ENCODE data around the gene GATB. TPM values are rescaled to one million over a fixed set of nuclear protein-coding genes. Genes with fewer than 3 reads are reported as not detected.

Gene GATB
- total RNA-seq, 1 donor: 15.5 TPM

DNA sequence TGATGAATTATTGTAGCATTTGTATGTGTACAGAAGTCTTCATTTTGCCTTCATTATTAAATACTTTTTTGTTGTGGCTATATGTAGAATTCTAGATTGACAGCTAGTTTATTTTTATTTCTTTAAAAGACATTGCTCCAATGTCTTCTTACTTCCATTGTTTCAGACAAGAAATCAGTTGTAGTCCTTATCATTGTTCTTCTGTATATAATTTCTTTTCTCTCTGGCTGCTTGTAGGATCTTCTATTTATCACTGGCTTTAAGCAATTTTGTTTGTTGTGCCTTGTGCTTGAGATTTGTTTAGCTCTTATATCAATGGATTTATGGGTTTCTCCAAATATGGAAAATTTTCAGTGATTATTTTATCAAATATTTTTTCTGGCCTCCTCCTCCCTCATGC, 13.5 kb upstream of the GATB start:
- DNase-seq (ENCODE audit: low read depth): no peak
- no peak overlapping the region for H3K4me3 ChIP-seq (ENCODE audit: low read depth, low read length)
- TF ChIP-seq, protein P1, sequence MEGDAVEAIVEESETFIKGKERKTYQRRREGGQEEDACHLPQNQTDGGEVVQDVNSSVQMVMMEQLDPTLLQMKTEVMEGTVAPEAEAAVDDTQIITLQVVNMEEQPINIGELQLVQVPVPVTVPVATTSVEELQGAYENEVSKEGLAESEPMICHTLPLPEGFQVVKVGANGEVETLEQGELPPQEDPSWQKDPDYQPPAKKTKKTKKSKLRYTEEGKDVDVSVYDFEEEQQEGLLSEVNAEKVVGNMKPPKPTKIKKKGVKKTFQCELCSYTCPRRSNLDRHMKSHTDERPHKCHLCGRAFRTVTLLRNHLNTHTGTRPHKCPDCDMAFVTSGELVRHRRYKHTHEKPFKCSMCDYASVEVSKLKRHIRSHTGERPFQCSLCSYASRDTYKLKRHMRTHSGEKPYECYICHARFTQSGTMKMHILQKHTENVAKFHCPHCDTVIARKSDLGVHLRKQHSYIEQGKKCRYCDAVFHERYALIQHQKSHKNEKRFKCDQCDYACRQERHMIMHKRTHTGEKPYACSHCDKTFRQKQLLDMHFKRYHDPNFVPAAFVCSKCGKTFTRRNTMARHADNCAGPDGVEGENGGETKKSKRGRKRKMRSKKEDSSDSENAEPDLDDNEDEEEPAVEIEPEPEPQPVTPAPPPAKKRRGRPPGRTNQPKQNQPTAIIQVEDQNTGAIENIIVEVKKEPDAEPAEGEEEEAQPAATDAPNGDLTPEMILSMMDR (IDR thresholded peaks at IDR 0.05; ENCODE audit: insufficient read depth, low read depth, low read length): no peak

DNA sequence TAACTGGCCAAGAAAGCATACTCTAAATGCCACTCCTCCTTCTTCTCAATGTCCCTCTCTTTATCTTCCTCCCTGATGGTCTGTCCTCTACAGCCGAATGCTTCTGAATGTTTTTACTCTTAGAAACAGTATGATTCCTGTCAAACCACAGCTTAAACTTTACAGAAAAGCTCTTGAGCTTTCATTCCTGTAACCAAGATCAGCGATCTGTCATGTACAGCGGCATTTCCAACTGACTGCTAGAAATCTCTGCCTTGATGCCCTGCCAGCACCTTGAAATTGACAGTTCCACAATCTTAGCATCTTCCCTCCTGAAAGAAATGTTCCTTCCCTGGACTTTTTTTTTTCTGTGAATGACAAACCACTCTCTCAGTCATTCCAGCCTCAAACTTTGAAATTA, 11.5 kb upstream of the GATB start:
- no peak for DNase-seq (ENCODE audit: low read depth)
- TF ChIP-seq, protein P1 (IDR thresholded peaks at IDR 0.05; ENCODE audit: insufficient read depth, low read depth, low read length): no peak
- no peak overlapping the region for H3K4me3 ChIP-seq (ENCODE audit: low read depth, low read length)

DNA sequence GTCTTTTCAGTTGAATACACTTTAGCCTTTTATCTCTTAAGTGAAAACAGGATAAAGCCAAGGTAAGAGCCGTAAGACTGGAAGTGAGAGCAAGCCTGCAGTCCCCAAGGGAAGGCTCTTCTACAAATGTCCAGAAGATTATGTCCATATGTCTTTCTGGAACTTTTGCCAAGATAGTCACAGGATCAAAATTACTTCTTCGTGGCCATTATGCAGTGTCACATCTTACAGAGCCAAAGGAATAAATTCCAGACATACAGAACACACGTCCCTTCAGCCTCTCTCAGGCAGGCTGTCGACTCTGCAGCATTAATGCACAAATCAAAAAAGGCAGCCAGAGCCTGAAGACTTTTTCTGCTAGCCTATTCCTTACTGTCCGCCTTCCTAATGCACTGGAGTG, 10.9 kb upstream of the GATB start:
- TF ChIP-seq, protein P1 (IDR thresholded peaks at IDR 0.05; ENCODE audit: insufficient read depth, low read depth, low read length): no peak
- no peak for DNase-seq (ENCODE audit: low read depth)
- H3K4me3 ChIP-seq (ENCODE audit: low read depth, low read length): no peak overlapping the region

DNA sequence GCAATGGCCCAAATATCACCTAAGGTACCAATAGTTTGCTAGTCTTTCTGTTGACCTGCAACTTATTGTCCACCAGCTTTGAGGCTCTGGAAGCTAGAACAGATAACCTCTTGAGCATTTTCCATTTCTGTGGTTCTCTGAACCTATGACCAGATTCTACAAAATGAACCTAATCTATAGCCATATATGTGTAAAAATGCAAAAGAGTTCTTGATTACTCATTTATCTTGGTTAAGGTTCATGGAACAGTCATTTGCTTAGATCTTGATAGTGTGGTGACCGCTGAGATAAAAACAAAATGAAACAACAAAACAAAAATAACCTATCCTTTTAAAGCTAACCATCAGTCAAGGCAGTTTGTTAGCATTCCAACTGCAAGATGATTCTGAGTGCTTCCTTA, 9.3 kb upstream of the GATB start:
- H3K4me3 ChIP-seq (ENCODE audit: low read depth, low read length): no peak overlapping the region
- TF ChIP-seq, protein P1 (IDR thresholded peaks at IDR 0.05; ENCODE audit: insufficient read depth, low read depth, low read length): no peak
- DNase-seq (ENCODE audit: low read depth): no peak

DNA sequence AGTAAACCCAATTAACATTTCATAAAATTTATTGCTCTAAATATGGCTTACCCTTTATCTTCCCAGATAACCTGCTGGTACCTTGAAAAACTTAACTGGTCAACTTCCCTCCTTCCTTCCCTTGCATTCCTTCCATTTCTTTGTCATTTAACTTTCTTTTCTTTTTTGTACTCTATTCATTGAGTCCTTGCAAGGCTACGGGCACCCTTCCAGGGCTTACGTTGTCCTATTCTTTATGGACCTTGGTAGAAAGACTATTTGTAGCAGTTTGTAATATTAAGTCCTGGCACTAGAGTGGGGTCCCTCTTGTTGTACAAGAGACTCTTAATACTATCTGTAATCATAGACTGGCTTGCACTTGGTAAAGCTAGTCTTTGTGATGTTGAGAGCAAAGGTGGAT, 8.0 kb upstream of the GATB start:
- TF ChIP-seq, protein P1 (IDR thresholded peaks at IDR 0.05; ENCODE audit: insufficient read depth, low read depth, low read length): no peak
- no peak overlapping the region for H3K4me3 ChIP-seq (ENCODE audit: low read depth, low read length)
- DNase-seq (ENCODE audit: low read depth): no peak

DNA sequence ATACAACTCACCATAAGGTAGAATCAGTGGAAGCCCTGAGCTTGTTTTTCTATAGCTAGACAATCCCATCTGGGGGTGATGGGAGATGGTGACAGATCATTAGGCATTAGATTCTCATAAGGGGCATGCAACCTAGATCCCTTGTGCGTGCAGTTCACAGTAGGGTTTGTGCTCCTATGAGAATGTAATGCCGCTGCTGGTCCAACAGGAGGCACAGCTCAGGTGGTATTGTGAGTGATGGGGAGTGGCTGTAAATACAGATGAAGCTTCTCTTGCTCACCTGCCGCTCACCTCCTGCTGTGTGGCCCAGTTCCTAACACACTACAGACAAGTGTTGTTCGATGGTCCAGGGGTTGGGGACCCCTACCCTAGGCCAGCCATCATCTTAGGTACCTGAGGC, 5.9 kb upstream of the GATB start:
- TF ChIP-seq, protein P1 (IDR thresholded peaks at IDR 0.05; ENCODE audit: insufficient read depth, low read depth, low read length): no peak
- no peak for DNase-seq (ENCODE audit: low read depth)
- H3K4me3 ChIP-seq (ENCODE audit: low read depth, low read length): no peak overlapping the region

DNA sequence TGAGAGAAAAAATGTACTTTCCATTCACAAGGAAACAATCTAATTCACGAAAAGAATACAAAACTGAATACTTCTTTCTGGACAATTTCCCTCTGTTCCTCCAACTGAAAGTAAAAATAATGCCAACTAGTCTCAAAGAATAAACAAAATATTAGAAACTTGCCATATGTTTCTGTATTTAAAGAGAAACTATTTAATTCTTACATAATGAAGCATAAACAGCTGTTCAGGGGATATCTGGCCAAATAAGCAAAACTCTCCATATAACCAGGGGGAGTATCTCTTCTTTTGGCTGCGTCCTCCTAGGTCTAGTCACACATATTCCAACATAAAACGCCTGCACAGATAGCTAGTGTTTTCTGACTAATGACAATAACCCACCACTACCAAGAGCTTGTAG, 805 bp downstream of the GATB start:
- peak overlapping the region; percentile 97 for H3K4me3 ChIP-seq (ENCODE audit: low read depth, low read length)
- no peak for DNase-seq (ENCODE audit: low read depth)
- TF ChIP-seq, protein P1 (IDR thresholded peaks at IDR 0.05; ENCODE audit: insufficient read depth, low read depth, low read length): no peak
